GM18868 (cell line): Measurements from ENCODE around the gene FMO1.
"Not testable (repeated sequence)": the region's sequence is repeated elsewhere in the genome, so short reads cannot be mapped to it uniquely, and the experiment has no call there.

Experiments
- ATAC-seq: cut with Tn5 transposase; IDR thresholded peaks from one replicate; pipeline ENCODE4 v1.9.1; 2021; ENCODE audit warnings: mild to moderate bottlenecking, moderate library complexity; ENCODE audit not compliant: unreplicated experiment

Gene FMO1

DNA sequence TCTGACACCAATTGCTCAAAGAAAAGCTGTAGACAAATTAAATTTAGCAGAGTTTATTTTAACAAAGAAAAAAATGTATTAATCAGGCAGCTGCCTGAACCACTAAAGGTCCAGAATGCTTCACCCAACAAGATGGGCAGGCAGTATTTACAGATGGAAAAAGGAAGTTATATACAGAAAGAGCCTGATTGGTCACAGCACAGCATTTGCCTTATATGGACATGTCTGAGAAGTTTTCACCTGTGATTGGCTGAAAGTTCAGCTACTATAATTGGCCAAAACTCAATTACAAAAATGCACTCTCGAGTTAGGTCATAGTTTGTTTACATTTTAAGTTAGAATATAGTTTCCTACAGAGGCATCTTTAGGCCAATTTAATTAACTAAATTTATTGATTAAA, 15.1 kb upstream of the FMO1 start:
- ATAC-seq = no peak

DNA sequence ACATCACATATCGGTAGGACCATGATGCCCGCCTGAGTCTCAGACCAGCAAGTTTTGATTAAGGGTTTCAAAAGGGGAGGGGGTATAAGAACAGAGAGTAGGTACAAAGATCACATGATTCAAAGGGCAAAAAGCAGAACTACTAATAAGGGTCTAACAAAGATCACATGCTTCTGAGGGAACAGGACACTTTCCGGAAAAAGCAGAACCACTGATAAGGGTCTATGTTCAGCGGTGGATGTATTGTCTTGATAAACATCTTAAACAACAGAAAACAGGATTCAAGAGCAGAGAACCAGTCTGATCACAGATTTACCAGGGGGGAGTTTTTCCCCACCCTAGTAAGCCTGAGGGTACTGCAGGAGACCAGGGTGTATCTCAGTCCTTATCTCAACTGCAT, 12.1 kb upstream of the FMO1 start:
- not testable (repeated sequence) for ATAC-seq

- no peak for ATAC-seq
Observed at GRCh38 chr1:171243878-171244277, 4.4 kb upstream of the FMO1 start.

- ATAC-seq = peak; percentile 92
Observed at GRCh38 chr1:171245458-171246064, 2.7 kb upstream of the FMO1 start.

- no peak for ATAC-seq
Observed at GRCh38 chr1:171247501-171247900, 793 bp upstream of the FMO1 start.

DNA sequence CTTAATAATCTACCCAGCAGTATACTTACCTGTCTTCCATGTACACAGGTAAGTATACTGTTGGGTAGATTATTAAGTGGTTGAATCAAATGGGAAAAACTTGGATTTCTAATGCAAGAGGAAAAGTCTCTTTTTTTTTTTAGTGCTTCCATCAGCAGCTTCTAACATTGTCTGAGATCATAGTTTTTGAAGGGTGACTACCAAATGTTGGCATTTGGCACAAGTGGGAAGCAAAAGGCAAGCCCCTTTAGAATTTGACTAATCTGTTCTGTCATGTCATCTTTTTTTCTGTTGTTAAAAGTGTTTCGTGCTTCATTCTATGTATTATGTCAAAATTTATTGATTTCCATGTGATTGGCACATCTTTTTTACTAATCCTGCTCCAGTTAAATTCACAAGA, 547 bp downstream of the FMO1 start:
- ATAC-seq = no peak

GRCh38 chr1:171250263-171250662, 2.0 kb downstream of the FMO1 start:
- no peak for ATAC-seq

- ATAC-seq = peak; percentile 61
Observed at GRCh38 chr1:171251042-171251951, 3.0 kb downstream of the FMO1 start.

GRCh38 chr1:171251952-171252300, 3.6 kb downstream of the FMO1 start:
- ATAC-seq = no peak

DNA sequence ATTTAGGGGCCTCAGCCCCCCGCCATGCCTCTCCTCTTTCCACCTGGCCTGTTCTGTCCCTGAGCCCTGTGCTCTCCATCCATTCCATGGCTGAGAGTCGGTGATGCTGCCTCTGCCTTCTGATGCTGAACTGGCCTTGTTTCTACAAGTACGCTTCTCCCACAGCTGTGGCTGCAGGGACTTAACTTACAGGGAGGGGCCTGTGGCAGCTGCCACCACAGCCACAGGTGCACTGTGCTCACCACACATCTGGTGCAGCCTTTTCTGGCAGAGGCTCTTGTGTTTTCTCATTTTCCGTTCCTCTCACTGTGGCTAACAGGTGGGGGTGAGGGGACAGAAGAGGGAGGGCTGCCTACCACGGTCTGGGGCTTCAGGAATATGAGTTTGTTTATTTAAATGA, 4.2 kb downstream of the FMO1 start:
- peak; percentile 90 for ATAC-seq

GRCh38 chr1:171254859-171255258, 6.6 kb downstream of the FMO1 start:
- no peak for ATAC-seq

DNA sequence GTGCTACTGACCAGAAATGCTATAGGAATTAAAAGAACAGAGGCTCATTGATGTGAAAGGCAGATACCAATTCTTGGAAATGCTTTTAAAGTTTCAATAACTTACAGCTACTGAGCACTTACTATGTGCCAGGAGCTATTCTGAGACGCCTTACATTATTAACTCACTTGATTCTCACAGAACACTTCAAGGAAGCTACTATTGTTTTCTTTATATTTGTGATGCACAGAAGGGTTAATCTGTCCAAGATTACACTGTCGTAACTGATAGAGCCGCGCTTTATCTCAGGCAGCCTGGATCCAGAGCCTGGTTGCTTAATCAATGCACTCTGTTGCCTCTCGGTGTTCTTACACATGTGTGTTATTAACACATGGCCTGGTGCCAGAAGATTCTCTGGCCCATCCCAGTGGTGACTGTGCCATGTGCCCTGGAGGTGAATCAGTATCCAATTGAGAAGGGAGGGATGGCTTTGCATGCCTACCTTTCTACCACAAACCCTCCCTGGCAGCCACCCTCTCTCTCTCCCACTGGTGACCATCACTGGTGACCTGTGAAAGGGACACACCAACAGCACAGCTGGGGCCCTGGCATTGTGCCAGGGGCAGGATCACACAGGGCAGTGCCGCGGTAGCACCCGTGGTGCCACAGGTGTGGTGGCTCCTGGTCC, 8.8 kb downstream of the FMO1 start:
- no peak for ATAC-seq

GRCh38 chr1:171257607-171258076, 9.3 kb downstream of the FMO1 start:
- ATAC-seq = no peak

GRCh38 chr1:171258429-171258828, 10.1 kb downstream of the FMO1 start:
- ATAC-seq = no peak

- ATAC-seq = no peak
Observed at GRCh38 chr1:171258943-171259342, 10.6 kb downstream of the FMO1 start.

DNA sequence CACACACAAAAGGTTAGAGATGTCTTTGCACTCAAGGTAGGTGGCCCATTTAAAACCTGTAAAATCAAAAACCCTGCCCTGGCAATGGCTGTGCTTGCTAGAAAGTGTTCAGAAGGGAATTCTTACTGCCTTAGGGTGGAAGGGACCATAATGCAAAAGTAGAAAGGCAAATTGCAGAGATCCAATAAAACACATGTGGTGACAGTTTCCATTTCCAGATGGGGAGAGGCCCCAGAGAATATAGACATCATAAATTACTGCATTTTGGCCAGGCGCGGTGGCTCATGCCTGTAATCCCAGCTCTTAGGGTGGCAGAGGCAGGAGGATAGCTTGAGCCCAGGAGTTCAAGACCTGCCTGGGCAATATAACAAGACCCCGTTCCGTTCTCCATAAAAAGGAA, 13.0 kb downstream of the FMO1 start:
- ATAC-seq = no peak

DNA sequence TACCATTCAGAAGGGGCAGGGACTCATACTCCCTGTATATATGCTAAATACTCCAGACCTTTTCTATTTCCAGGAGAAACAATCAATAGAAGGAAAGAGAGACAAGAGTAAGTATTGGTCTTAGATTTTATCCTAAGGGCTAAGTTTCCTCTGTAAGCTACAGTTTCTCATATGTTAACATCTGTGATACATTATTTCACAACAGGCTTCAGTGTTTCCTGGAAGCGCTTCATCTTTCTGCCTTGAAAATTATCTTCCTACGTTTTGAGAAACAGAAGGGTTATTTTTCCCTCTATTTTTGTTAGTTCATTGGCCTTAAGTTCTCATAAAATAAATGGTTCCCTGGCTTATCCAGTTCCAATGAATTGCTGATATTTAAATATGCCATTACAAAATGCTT, 15.6 kb downstream of the FMO1 start:
- ATAC-seq = no peak

- no peak for ATAC-seq
Observed at GRCh38 chr1:171265686-171266085, 17.4 kb downstream of the FMO1 start.

GRCh38 chr1:171266930-171267329, 18.6 kb downstream of the FMO1 start:
- no peak for ATAC-seq

GRCh38 chr1:171267391-171267790, 19.1 kb downstream of the FMO1 start:
- ATAC-seq = no peak

DNA sequence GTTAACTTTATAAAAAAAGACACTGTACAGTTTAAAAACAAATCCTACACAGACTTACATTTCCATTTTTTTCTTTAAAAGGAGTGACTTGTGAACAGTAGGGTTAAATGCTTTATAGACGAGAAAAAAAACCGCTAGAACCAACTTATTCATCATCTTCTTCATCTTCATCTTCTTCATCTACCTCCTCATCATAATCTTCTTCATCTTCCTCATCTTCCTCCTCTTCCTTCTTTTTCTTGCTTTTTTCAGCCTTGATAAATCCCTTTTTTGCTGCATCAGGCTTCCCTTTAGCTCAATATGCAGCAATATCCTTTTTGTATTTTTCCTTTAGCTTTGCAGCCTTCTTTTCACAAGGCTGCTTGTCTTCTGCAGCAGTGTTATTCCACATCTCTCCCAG, 22.5 kb downstream of the FMO1 start:
- no peak for ATAC-seq

DNA sequence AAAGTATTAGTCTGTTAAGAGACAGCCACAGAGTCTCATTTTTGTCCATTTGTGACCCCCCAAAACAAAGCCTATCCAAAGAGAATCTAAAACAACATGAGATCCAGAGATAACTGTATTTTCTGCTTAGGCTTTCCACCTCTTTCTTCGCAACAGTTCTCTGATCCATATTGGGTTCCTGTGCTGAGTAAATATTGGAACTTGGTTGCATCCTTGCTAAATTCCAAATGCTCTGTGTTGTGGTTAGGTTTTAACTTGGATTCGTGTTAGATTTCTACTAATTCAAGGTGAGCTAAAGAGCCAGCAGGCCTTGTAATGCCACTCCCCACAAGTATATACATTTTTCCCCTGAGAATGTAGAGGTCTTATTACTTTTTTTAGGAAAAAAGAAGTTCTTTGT, 29.2 kb downstream of the FMO1 start:
- ATAC-seq = no peak
